Smooth muscle cell (in vitro differentiated cells): Measurements from ENCODE around the gene FRMPD4. TPM values are rescaled to one million over a fixed set of nuclear protein-coding genes. Genes with fewer than 3 reads are reported as not detected.

ENCODE experiments used
- DNase-seq: peaks from one replicate; lab custom pipeline; 2025; ENCODE audit not compliant: unreplicated experiment; lab: John Stamatoyannopoulos, UW
- H2AFZ ChIP-seq: fragments of 200-600 bp; sonication (generic); 2 replicates; pipeline ENCODE4 v1.6.0; 2016; ENCODE audit warnings: antibody characterized with exemption, low read depth, mild to moderate bottlenecking
- H3F3A ChIP-seq: fragments of 200-600 bp; sonication (generic); 2 replicates; pipeline ENCODE4 v1.6.0; 2017; ENCODE audit warnings: antibody characterized with exemption, low read depth
- H3K27ac ChIP-seq: fragments of 200-600 bp; sonication (generic); 2 replicates; pipeline ENCODE4 v1.5.1; 2016; ENCODE audit warnings: low read depth, mild to moderate bottlenecking
- H3K27me3 ChIP-seq: fragments of 200-600 bp; sonication (generic); 2 replicates; pipeline ENCODE4 v1.6.1; 2016; ENCODE audit warnings: low read depth, mild to moderate bottlenecking
- H3K36me3 ChIP-seq: fragments of 200-600 bp; sonication (generic); 2 replicates; pipeline ENCODE4 v1.5.1; 2016; ENCODE audit warnings: low read depth
- H3K4me1 ChIP-seq: fragments of 200-600 bp; sonication (generic); 2 replicates; pipeline ENCODE4 v1.5.1; 2016; ENCODE audit warnings: low read depth
- H3K4me2 ChIP-seq: fragments of 200-600 bp; sonication (generic); 2 replicates; pipeline ENCODE4 v1.6.0; 2016; ENCODE audit warnings: mild to moderate bottlenecking
- H3K4me3 ChIP-seq: fragments of 200-600 bp; sonication (generic); 2 replicates; pipeline ENCODE4 v1.5.1; 2016; ENCODE audit warnings: mild to moderate bottlenecking
- H3K79me2 ChIP-seq: fragments of 200-600 bp; sonication (generic); 2 replicates; pipeline ENCODE4 v1.6.0; 2016; ENCODE audit warnings: low read depth, mild to moderate bottlenecking
- H3K9ac ChIP-seq: fragments of 200-600 bp; sonication (generic); 2 replicates; pipeline ENCODE4 v1.6.0; 2016; ENCODE audit warnings: low read depth
- H3K9me3 ChIP-seq: fragments of 200-600 bp; sonication (generic); replicated peaks from 2 replicates; pipeline ENCODE4 v1.5.1; 2016; ENCODE audit warnings: low read depth
- H4K20me1 ChIP-seq: fragments of 200-600 bp; sonication (generic); 2 replicates; pipeline ENCODE4 v1.6.0; 2016; ENCODE audit warnings: low read depth
- CTCF ChIP-seq: fragments of 200-600 bp; sonication (generic); IDR thresholded peaks from 2 replicates; pipeline ENCODE4 v1.5.1; 2017; ENCODE audit warnings: borderline replicate concordance, mild to moderate bottlenecking, antibody characterized with exemption; ENCODE audit not compliant: insufficient read depth, poor library complexity, severe bottlenecking
- WGBS: methylation state at CpG from one replicate; pipeline ENCODE4 v1.1.7; 2016; ENCODE audit warnings: low lambda C conversion rate; 5-methylcytosine and 5-hydroxymethylcytosine counted together
- polyA plus RNA-seq: library from polyadenylated mRNA; unstranded; fragments of >200 nt; fragmentation: Nextera tagmentation; extraction: Ambion mirVana; gene quantifications from 2 replicates; pipeline ENCODE4 v1.2.1, GENCODE V29; 2016
- total RNA-seq: library from RNA; depleted of rRNA; stranded (reverse); fragments of >200 nt; gene quantifications from 2 replicates; pipeline ENCODE4 v1.2.3, GENCODE V29; 2014

The FRMPD4 gene
- total and polyA plus RNA-seq, 2 experiments from 2014 or later: 0.13 TPM; not detected in 1

GRCh38 chrX:12554206-12554605 is 415.9 kb downstream of the FRMPD4 start:
- Histone ChIP-seq H3F3A (no peaks in the 10 kb centered on the region), H2AFZ (no peak overlapping the region)

GRCh38 chrX:12563121-12563520 is 424.8 kb downstream of the FRMPD4 start:
- Histone ChIP-seq H2AFZ (no peak overlapping the region), H3K4me3 (no peak overlapping the region), H3K9ac (no peak overlapping the region), H3K27me3 (no peaks in the 10 kb centered on the region), H4K20me1 (no peaks in the 10 kb centered on the region), H3K4me2 (no peak overlapping the region), H3K9me3 (no peaks in the 10 kb centered on the region), H3K4me1 (no peaks in the 10 kb centered on the region), H3K79me2 (no peaks in the 10 kb centered on the region), H3K36me3 (no peaks in the 10 kb centered on the region), H3K27ac (no peak overlapping the region), H3F3A (no peaks in the 10 kb centered on the region)
- no peak for DNase-seq
- WGBS: 40% methylated on average over 1 of the region's 1 CpG
- TF ChIP-seq CTCF: no peak

More at GRCh38 chrX:12554206-12554605, 415.9 kb downstream of the FRMPD4 start:
- no peaks in the 10 kb centered on the region for H3K4me1 ChIP-seq
- H3K36me3 ChIP-seq: no peaks in the 10 kb centered on the region
- no peak overlapping the region for H3K4me2 ChIP-seq
- no peak for DNase-seq
- H3K79me2 ChIP-seq: no peaks in the 10 kb centered on the region
- no peaks in the 10 kb centered on the region for H3K27me3 ChIP-seq
- no peak overlapping the region for H3K9ac ChIP-seq
- H3K9me3 ChIP-seq: no peaks in the 10 kb centered on the region
- no peak overlapping the region for H3K4me3 ChIP-seq
- H4K20me1 ChIP-seq: no peaks in the 10 kb centered on the region
- H3K27ac ChIP-seq: no peak overlapping the region
- TF ChIP-seq CTCF: no peak

- Histone ChIP-seq H3K27ac (no peak overlapping the region), H3F3A (no peaks in the 10 kb centered on the region), H3K4me3 (no peak overlapping the region), H3K27me3 (no peaks in the 10 kb centered on the region), H3K9me3 (no peaks in the 10 kb centered on the region), H3K4me1 (no peaks in the 10 kb centered on the region), H3K36me3 (no peaks in the 10 kb centered on the region), H3K4me2 (no peak overlapping the region), H4K20me1 (no peaks in the 10 kb centered on the region), H3K9ac (no peak overlapping the region), H2AFZ (no peak overlapping the region), H3K79me2 (no peaks in the 10 kb centered on the region)
- WGBS: 77% methylated on average over 2 of the region's 2 CpGs
- no peak for TF ChIP-seq CTCF
- DNase-seq: no peak
Measured at GRCh38 chrX:12564221-12564620, 425.9 kb downstream of the FRMPD4 start.

GRCh38 chrX:12567857-12568256 is 429.6 kb downstream of the FRMPD4 start:
- Histone ChIP-seq H3F3A (no peaks in the 10 kb centered on the region), H4K20me1 (no peaks in the 10 kb centered on the region), H3K4me2 (no peak overlapping the region), H3K36me3 (no peaks in the 10 kb centered on the region), H3K4me3 (no peak overlapping the region), H3K9me3 (no peaks in the 10 kb centered on the region), H3K4me1 (no peaks in the 10 kb centered on the region), H2AFZ (no peak overlapping the region), H3K79me2 (no peaks in the 10 kb centered on the region), H3K9ac (no peak overlapping the region), H3K27me3 (no peaks in the 10 kb centered on the region), H3K27ac (no peak overlapping the region)
- 65% methylated on average over 2 of the region's 2 CpGs for WGBS
- DNase-seq: no peak
- TF ChIP-seq CTCF: peak; percentile 54
